ENCODE measurements around the gene CABP1. TPM values are rescaled to one million over a fixed set of nuclear protein-coding genes. Genes with fewer than 3 reads are reported as not detected.
A peak's percentile ranks its signal among the peaks of the same experiment; 100 is the strongest.

CABP1 gene
- total and polyA plus RNA-seq, 11 donors: 2.4 to 9.9 (median 3.8) TPM

GRCh38 chr12:120618954-120619615 is 21.3 kb upstream of the CABP1 start:
- intact Hi-C loops (cut with DNase I): no loop called here
- H3K9me3 ChIP-seq: no peaks in the 10 kb centered on the region
- DNase-seq: no peak
- peaks cover 0 to 27% (median 0%) of the 10 kb centered on the region in 9 donors for H3K27me3 ChIP-seq
- WGBS, 4 donors: 21 to 33% (median 28%) methylated on average over 8 of the region's 8 CpGs
- no peak overlapping the region for H3K27ac ChIP-seq
- no peaks in the 10 kb centered on the region for H3K4me1 ChIP-seq
- H3K4me3 ChIP-seq: no peak overlapping the region
- TF ChIP-seq POLR2A (IDR thresholded peaks at IDR 0.05) (no peak), CTCF (IDR thresholded peaks at IDR 0.05) (no peak)
- no peaks in the 10 kb centered on the region for H3K36me3 ChIP-seq
- no peak for ATAC-seq

GRCh38 chr12:120620624-120621023 is 19.8 kb upstream of the CABP1 start:
- no peak for ATAC-seq

GRCh38 chr12:120625557-120626419 is 14.6 kb upstream of the CABP1 start:
- DNase-seq: no peak
- no peak for ATAC-seq
- Histone ChIP-seq H3K9me3 (no peaks in the 10 kb centered on the region), H3K27ac (no peak overlapping the region), H3K4me1 (no peaks in the 10 kb centered on the region), H3K27me3 (peaks cover 0 to 7% (median 0%) of the 10 kb centered on the region in 9 donors), H3K4me3 (no peak overlapping the region), H3K36me3 (no peaks in the 10 kb centered on the region)
- no peak for TF ChIP-seq POLR2A (IDR thresholded peaks at IDR 0.05)
- peak in 1 of 12 donors; percentile 6 for TF ChIP-seq CTCF (IDR thresholded peaks at IDR 0.05)
- intact Hi-C loops (cut with DNase I): no loop called here
- WGBS, 4 donors: 73 to 81% (median 79%) methylated on average over 22 to 26 of the region's 26 CpGs

More at GRCh38 chr12:120620624-120621023, 19.8 kb upstream of the CABP1 start:
- 84 to 95% (median 90%) methylated on average over 2 of the region's 2 CpGs for WGBS, 4 donors
- no peak for TF ChIP-seq POLR2A (IDR thresholded peaks at IDR 0.05)
- no peak for TF ChIP-seq CTCF (IDR thresholded peaks at IDR 0.05)
- no peaks in the 10 kb centered on the region for H3K9me3 ChIP-seq
- intact Hi-C loops (cut with DNase I): no loop called here
- no peaks in the 10 kb centered on the region for H3K36me3 ChIP-seq
- peaks cover 0 to 27% (median 0%) of the 10 kb centered on the region in 9 donors for H3K27me3 ChIP-seq
- no peak for DNase-seq
- no peak overlapping the region for H3K27ac ChIP-seq
- H3K4me1 ChIP-seq: no peaks in the 10 kb centered on the region
- no peak overlapping the region for H3K4me3 ChIP-seq

- DNase-seq: peak in 1 of 5 donors; percentile 45
- Histone ChIP-seq H3K27ac (no peak overlapping the region), H3K4me1 (no peaks in the 10 kb centered on the region), H3K4me3 (no peak overlapping the region), H3K36me3 (no peaks in the 10 kb centered on the region), H3K27me3 (peaks cover 0 to 5% (median 0%) of the 10 kb centered on the region in 9 donors), H3K9me3 (no peaks in the 10 kb centered on the region)
- WGBS, 4 donors: 37 to 44% (median 42%) methylated on average over 4 of the region's 4 CpGs
- no peak for TF ChIP-seq POLR2A (IDR thresholded peaks at IDR 0.05)
- TF ChIP-seq CTCF (IDR thresholded peaks at IDR 0.05): peak in 5 of 12 donors; percentile 16 to 47 (median 40)
- intact Hi-C loops (cut with DNase I): no loop called here
- ATAC-seq: peak; percentile 61 to 90 (median 86)
These were observed 11.5 kb upstream of the CABP1 start for GRCh38 chr12:120628919-120629318.
